ENCODE results near the gene ZFP91.

The ZFP91 gene

GRCh38 chr11:58586998-58587397 is 8.1 kb downstream of the ZFP91 start:
- no peak for DNase-seq

- no peak for DNase-seq
These were observed 12.8 kb downstream of the ZFP91 start for GRCh38 chr11:58591659-58592058.

- DNase-seq = no peak
These were observed 14.1 kb downstream of the ZFP91 start for GRCh38 chr11:58592760-58593472.

GRCh38 chr11:58594826-58595225 is 16.0 kb downstream of the ZFP91 start:
- DNase-seq = no peak

GRCh38 chr11:58596621-58597020 is 17.8 kb downstream of the ZFP91 start:
- DNase-seq = peak; percentile 14

GRCh38 chr11:58597486-58598144 is 18.8 kb downstream of the ZFP91 start:
- DNase-seq = no peak

- DNase-seq = no peak
These were observed 21.6 kb downstream of the ZFP91 start for GRCh38 chr11:58600510-58600909.

- DNase-seq = no peak
These were observed 28.3 kb downstream of the ZFP91 start for GRCh38 chr11:58606930-58607714.

- DNase-seq = no peak
These were observed 29.5 kb downstream of the ZFP91 start for GRCh38 chr11:58608331-58608730.

GRCh38 chr11:58609723-58610122 is 30.9 kb downstream of the ZFP91 start:
- DNase-seq = no peak

GRCh38 chr11:58613228-58613627 is 34.4 kb downstream of the ZFP91 start:
- no peak for DNase-seq

- DNase-seq = no peak
These were observed 36.7 kb downstream of the ZFP91 start for GRCh38 chr11:58615559-58615958.

GRCh38 chr11:58616594-58616993 is 37.7 kb downstream of the ZFP91 start:
- DNase-seq = peak; percentile 89

- DNase-seq = no peak
These were observed 39.2 kb downstream of the ZFP91 start for GRCh38 chr11:58617976-58618557.

GRCh38 chr11:58621586-58622262 is 42.9 kb downstream of the ZFP91 start:
- DNase-seq = no peak

- DNase-seq = peak; percentile 30
These were observed 43.5 kb downstream of the ZFP91 start, which contains the start of gene CNTF for GRCh38 chr11:58622344-58622743. Gene CNTF, plus strand, starts transcription at chr11:58622665. Its CDS starts 88 bp downstream, at chr11:58622753.

- DNase-seq = no peak
These were observed 46.2 kb downstream of the ZFP91 start for GRCh38 chr11:58625086-58625485.

- peak; percentile 45 for DNase-seq
These were observed 47.1 kb downstream of the ZFP91 start for GRCh38 chr11:58625826-58626460.

GRCh38 chr11:58626934-58627483 is 48.1 kb downstream of the ZFP91 start:
- no peak for DNase-seq

- peak; percentile 31 for DNase-seq
These were observed 49.6 kb downstream of the ZFP91 start for GRCh38 chr11:58628446-58628845.

- peak; percentile 65 for DNase-seq
These were observed 51.0 kb downstream of the ZFP91 start for GRCh38 chr11:58629857-58630256.

GRCh38 chr11:58631378-58631777 is 52.5 kb downstream of the ZFP91 start:
- no peak for DNase-seq

All from EL (cell line).